Fibroblast of peridontal ligament (primary cell): ENCODE results near the gene AKR1E2.

Source experiments
- DNase-seq: peaks from one replicate; pipeline ENCODE4 v3.0.0-alpha.2; 2010; ENCODE audit errors: extremely low read depth

AKR1E2 gene

GRCh38 chr10:4825868-4826791 lies at the start of gene AKR1E2:
Gene AKR1E2, plus strand, starts transcription at chr10:4826207. Its CDS starts 118 bp downstream, at chr10:4826325.
- peak; percentile 94 for DNase-seq

GRCh38 chr10:4776234-4776638 lies 49.8 kb upstream of the AKR1E2 start:
- DNase-seq = no peak

GRCh38 chr10:4778761-4779160 lies 47.2 kb upstream of the AKR1E2 start:
- DNase-seq = no peak

GRCh38 chr10:4780091-4780490 lies 45.9 kb upstream of the AKR1E2 start:
- no peak for DNase-seq

GRCh38 chr10:4780782-4781181 lies 45.2 kb upstream of the AKR1E2 start:
- no peak for DNase-seq

- DNase-seq = no peak
Measured at GRCh38 chr10:4781955-4782354, 44.1 kb upstream of the AKR1E2 start.

GRCh38 chr10:4784667-4785333 lies 41.2 kb upstream of the AKR1E2 start:
- no peak for DNase-seq

- no peak for DNase-seq
Measured at GRCh38 chr10:4786043-4786839, 39.8 kb upstream of the AKR1E2 start.

- no peak for DNase-seq
Measured at GRCh38 chr10:4790045-4790444, 36.0 kb upstream of the AKR1E2 start.

- no peak for DNase-seq
Measured at GRCh38 chr10:4790922-4791321, 35.1 kb upstream of the AKR1E2 start.

- no peak for DNase-seq
Measured at GRCh38 chr10:4792381-4792780, 33.6 kb upstream of the AKR1E2 start.

GRCh38 chr10:4801405-4801804 lies 24.6 kb upstream of the AKR1E2 start:
- no peak for DNase-seq

- no peak for DNase-seq
Measured at GRCh38 chr10:4802711-4803487, 23.1 kb upstream of the AKR1E2 start.

GRCh38 chr10:4803822-4804221 lies 22.2 kb upstream of the AKR1E2 start:
- no peak for DNase-seq

GRCh38 chr10:4804465-4804864 lies 21.5 kb upstream of the AKR1E2 start:
- DNase-seq = peak; percentile 65

- DNase-seq = no peak
Measured at GRCh38 chr10:4806534-4806933, 19.5 kb upstream of the AKR1E2 start.

GRCh38 chr10:4807761-4808507 lies 18.1 kb upstream of the AKR1E2 start:
- DNase-seq = peak; percentile 80

GRCh38 chr10:4809156-4809555 lies 16.9 kb upstream of the AKR1E2 start:
- no peak for DNase-seq

GRCh38 chr10:4810092-4810491 lies 15.9 kb upstream of the AKR1E2 start:
- peak; percentile 74 for DNase-seq

- no peak for DNase-seq
Measured at GRCh38 chr10:4812046-4812445, 14.0 kb upstream of the AKR1E2 start.

GRCh38 chr10:4813023-4813422 lies 13.0 kb upstream of the AKR1E2 start:
- peak; percentile 50 for DNase-seq
